Head of caudate nucleus (tissue), 42 donors: Measurements from ENCODE around the gene TJP1.

Experiments
- DNase-seq, 42 donors: peaks; one replicate each; pipeline versions ENCODE4 v3.0.0 to v3.0.0-alpha.2; 2020 to 2021; ENCODE audit warnings: mixed read lengths in 7 of 42
- intact Hi-C: fragments of 100-400 bp; cut with DNase I; formaldehyde crosslinking; loops from one replicate; pipeline ENCODE4 v1.15.0; 2022

The TJP1 gene

DNA sequence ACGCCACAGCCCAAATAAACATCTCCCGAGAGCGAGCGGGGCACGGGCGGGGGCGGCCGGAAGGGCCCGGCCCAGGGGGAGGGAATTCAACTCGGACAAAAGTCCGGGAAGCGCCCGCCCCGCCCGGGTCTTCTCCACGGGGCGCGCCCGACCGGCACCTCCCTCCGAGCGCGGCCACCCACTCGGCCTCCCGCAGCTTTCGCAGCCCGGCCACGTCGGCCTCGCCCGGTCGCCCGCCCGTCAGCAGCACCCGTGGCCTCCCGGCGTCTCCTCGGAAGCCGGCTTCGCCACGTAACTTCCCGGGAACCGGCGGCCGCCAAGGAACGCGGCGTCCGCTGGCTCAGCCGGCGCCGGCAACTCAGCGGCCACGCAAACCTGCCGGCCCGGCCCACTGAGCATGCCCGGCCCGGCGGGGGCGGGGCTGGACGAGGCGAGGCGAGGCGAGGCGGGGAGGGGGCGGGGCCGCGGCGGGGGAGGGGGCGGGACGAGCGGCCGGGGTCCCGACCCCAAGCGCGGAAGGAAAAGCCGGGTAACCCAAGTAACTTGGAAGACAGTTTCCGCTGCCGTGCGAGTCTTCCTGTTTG is at the start of gene TJP1:
Gene TJP1 (minus strand): TSS at position 369 of the 584 bp plus-strand sequence. CDS start 440 bp downstream, outside the sequence.
- intact Hi-C loops: no loop called here
- peak in 40 of 42 donors; percentile 48 to 87 (median 71) for DNase-seq

DNA sequence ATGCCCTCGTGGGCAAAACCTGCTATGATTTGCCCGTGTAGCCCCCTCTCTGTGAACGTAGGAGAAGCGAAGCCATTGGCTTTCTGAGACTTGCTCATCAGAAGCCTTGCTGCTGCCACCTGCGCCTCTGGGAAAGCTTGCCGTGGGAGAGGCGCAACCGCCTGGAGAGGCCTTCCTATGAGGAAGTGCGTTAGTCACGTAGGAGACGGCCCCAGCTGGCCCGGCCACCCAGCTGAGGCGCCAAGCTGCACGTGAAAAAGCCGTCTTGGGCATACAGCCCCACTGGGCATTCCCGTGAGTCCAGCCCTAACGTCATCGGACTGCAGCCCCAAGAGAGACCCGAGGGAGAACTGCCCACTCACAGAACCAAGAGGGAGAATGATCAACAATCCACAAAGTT is 49.1 kb upstream of the TJP1 start:
- intact Hi-C loops: no loop called here
- peak in 40 of 42 donors; percentile 35 to 85 (median 62) for DNase-seq

- peak in 36 of 42 donors; percentile 34 to 81 (median 54) for DNase-seq
- intact Hi-C loops: no loop called here
Observed at GRCh38 chr15:29870495-29871151, 48.4 kb upstream of the TJP1 start.

DNA sequence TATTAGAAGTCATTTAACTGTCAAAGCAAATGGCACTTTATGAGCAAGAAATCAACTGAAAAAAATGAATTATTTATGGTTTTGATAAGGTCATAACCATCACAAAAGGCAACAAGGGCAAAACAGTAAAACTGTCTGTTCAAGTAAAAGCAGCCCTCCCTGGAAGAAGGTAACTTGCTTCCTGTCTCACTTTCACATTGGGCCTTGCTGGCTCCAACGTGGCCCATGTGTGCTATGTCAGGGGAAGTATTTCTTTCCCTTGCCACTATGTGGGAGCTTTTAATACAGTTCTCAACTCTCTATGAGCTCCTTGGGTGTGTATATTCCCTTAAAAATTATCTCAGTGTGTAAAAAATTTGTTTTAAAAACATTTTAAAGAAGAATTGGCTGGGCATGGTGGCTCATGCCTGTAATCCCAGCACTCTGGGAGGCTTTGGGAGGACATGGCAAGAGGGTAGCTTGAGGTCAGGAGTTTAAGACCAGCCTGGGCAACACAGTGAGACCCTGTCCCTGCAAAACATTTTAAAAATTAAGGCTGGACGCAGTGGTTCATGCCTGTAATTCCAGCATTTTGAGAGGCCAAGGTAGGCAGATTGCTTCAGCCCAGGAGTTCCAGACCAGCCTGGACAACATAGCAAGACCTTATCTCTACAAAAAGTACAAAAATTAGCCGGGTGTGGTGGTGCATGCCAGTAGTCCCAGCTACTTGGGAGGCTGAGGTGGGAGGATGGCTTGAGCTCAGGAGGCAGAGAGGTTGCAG is 45.2 kb upstream of the TJP1 start:
- intact Hi-C loops: no loop called here
- DNase-seq: no peak

DNA sequence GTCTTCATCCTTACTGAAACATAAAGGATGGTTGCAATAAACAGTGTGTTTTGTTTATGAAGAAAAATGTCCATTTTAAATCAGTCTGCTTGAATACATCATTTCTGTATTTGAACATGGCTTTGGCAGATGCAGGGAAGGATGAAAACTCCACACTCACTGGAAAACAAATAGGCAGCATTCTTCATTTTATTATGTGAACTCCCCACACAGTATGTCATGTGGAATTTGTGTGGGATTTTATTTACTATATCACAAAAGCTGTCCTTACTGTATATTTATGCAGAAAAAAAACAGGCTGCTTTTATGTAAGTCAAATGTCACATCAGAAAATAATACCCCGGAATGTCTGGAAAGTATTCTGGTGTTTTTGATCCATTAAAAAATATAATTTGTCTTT is 44.1 kb upstream of the TJP1 start:
- no peak for DNase-seq
- intact Hi-C loops: no loop called here

DNA sequence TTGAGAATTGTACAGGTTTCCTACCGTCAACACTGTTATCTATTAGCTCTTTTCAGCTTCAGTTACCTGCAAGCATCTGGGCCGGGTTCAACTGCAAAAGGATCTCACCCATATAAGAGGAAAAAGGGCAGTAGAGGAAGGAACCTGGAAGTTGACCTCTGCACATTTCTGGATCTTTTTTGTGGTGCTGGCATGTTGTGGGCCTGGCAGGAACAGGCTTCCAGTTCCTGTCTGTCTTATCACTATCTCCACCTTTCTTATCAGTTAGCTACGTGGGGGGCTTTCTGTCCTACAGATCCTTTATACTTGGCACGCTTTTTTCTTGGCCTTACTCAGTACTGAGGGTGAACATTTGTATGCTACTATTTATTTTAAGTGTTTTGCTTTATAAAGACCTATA is 42.2 kb upstream of the TJP1 start:
- intact Hi-C loops: no loop called here
- no peak for DNase-seq

DNA sequence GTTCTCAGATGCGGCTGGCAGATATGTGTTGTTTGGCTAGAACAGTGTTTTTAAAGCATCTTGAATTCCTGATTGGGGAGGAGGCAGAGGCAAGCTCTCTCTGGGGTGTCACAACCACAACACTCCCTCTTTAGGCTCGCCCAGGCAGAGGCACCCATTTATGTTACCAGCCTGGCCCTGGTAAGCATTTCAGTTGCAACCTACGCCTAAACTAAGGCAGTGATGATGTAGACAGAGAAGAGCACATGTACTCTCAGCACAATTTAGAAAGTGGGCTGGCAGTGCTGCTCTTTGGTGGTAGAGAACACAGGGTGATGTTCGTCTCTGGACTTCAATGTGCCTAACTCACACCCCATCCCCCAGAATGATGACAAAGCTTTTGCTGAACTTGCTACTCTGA is 41.2 kb upstream of the TJP1 start:
- DNase-seq: peak in 23 of 42 donors; percentile 28 to 83 (median 54)
- intact Hi-C loops: no loop called here

DNA sequence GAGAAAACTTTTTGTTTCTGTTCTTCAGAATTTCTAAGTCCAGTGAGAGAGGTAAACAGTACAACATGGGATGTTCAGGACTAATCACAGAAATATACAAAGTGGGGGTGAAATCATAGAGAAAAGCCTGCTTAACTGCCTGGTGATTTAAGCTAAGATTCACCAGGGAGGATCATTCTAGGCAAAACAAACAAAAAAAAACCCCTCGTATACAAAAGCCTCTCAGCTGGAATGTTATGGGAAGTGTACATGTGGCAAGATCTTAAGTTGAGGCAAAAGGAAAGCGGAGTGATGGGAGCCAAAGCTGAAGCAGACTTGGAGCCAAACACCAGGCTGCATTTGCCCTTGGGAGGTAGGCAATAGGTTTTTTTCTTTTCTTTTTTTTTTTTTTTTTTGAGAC is 40.0 kb upstream of the TJP1 start:
- no peak for DNase-seq
- intact Hi-C loops: no loop called here

- intact Hi-C loops: no loop called here
- DNase-seq: no peak
Observed at GRCh38 chr15:29860872-29861271, 38.6 kb upstream of the TJP1 start.

DNA sequence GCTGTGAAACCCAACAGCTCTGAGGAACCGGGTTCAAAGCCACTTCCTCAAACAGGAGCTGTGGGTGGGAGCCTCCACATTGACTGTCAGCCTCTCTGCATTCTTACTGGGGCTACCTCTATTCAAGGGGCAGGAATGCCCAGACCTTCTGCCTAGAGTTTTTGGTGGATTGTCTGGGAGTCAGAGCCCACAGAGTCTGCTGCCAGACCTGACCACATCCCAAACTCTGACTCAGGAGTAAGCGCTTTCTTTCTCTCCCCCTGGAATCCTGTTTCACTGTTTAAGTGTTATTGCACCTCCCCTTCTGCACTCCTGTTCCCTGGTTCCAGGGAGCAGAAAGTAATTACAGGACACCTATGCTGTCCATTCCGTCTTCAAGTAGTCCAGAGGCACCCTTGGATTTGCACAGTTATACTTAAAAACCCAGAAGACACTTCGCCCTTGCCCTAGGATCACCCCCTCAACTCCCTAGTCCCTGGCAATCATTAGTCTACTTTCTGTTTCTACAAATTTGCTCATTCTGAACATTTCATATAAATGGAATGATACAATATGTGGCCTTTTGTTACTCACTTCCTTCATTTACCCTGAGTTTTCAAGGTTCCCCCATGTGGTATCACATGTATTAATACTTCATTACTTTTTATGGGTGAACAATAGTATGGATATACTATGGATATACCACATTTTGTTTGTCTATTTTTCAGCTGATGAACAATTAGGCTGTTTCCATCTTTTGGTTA is 37.9 kb upstream of the TJP1 start:
- intact Hi-C loops: no loop called here
- DNase-seq: no peak

- peak in 3 of 42 donors; percentile 46 to 58 (median 46) for DNase-seq
Observed at GRCh38 chr15:29859293-29859692, 37.0 kb upstream of the TJP1 start.

GRCh38 chr15:29857221-29857789 is 35.0 kb upstream of the TJP1 start:
- DNase-seq: no peak
- intact Hi-C loops: no loop called here

More at GRCh38 chr15:29859293-29859692, 37.0 kb upstream of the TJP1 start:
- intact Hi-C loops: no loop called here

- peak in 21 of 42 donors; percentile 25 to 78 (median 54) for DNase-seq
- intact Hi-C loops: no loop called here
Observed at GRCh38 chr15:29854413-29854812, 32.1 kb upstream of the TJP1 start.

DNA sequence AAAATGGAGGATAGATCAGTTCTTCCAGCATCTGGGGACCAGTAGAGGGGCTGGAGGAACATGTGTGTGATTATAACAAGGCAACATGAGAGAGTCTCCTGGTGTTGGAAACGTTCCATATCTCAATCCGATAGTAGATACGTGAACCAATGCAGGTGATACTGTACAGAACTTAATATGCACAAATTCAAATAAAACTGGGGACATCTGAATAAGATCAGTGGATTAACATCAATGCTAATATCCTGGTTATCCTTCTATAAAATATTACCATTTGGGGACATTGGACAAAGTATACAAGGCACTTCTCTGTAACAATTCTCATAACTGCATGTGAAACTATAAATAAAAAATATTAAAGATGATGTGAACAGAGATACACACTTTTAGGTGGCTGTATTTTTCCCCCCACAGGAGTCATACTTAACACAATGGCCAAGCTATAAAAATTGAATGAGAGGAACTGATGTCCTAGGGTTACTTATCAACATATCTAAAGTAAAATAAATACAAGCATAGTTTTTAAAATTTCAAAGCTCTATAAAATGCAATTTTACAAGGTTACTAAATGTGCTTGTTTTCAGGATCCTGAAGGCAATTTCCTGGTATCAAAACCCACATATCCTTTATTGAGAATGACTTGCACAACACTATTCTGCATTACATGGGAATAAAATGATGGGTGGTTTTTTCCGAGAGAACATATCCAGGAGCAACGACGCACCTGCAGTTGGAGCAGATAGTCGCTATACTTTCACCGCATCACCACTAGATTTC is 31.1 kb upstream of the TJP1 start:
- intact Hi-C loops: no loop called here
- DNase-seq: peak in 1 of 42 donors; percentile 37

DNA sequence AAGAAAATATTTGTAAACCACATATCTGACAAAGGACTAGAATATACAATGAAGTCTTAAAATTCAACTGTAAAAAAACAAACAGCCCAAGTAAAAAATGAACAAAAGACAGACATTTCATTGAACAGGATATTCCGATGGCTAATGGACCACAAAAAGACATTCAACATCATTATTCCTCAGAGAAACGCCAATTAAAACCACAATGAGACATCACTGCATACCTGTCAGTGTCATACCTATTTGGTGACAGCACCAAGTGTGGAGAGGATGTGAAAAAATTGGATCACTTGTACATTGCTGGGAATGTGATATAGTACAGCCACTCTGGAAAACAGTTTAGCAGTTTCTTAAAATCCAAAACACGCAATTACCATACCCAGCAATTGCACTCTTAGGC is 29.9 kb upstream of the TJP1 start:
- DNase-seq: no peak
- intact Hi-C loops: no loop called here

DNA sequence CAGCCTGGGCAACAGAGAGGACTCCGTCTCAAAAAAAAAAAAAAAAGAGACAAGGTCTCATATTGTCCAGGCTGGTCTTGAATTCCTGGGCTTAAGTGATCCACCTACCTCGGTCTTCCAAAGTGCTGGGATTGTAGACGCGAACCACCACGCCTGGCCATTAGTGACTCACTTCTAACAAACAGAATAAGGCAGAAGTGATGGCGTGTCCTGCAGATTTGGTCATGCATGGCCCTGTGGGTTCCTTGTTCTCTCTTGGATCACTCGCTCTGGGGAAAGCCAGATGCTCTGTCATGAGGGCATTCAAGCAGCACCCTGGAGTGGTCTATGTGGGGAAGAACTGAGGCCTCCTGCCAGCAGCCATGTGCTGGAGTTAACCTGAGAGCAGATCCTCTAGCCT is 27.4 kb upstream of the TJP1 start:
- intact Hi-C loops: no loop called here
- peak in 1 of 42 donors; percentile 27 for DNase-seq

DNA sequence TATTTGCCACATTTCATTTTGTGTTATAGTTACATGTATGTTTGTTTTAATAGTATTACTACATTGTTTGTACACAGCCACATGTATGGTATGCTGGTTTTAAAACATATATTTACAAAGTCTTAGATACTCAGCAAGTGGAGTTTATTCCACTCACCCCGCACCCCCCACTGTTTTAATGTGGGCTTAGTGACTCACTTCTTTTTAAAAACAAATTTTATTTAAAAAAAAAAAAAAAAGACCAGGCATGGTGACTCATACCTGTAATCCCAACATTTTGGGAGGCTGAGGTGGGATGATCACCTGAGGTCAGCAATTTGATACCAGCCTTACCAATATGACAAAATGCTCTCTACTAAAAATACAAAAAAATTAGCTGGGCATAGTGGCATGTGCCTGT is 26.9 kb upstream of the TJP1 start:
- intact Hi-C loops: no loop called here
- peak in 6 of 42 donors; percentile 22 to 64 (median 48) for DNase-seq

DNA sequence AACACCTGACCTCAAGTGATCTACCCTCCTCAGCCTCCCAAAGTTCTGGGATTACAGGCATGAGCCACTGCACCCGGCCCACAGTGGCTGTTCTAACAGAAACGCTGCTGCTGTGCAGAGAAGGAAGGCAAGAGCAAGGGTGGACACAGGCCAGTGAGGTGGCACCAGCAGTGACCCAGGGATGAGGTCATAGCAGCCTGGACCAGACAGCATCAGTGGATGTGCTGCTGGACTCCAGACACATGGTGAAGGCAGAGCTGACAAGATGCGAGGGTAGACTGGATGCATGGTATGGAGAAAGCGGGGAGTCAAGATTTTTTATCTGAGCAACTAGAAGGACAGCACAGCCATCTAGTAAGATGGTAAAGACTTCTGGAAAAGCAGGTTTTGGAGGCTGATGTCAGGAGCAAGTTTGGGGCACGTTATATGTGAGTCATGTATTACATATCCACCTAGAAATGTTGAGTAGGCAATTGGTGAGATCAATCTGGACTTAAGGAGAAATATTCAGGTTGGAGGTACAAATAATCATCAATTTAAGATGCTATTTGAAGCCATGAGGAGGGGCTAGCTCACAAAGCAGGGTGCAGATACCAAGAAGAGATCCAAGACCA is 22.1 kb upstream of the TJP1 start:
- DNase-seq: peak in 1 of 42 donors; percentile 29
- intact Hi-C loops: no loop called here
